ENCODE results near the gene GGT5. TPM values are rescaled to one million over a fixed set of nuclear protein-coding genes. Genes with fewer than 3 reads are reported as not detected.

GGT5 gene, protein sequence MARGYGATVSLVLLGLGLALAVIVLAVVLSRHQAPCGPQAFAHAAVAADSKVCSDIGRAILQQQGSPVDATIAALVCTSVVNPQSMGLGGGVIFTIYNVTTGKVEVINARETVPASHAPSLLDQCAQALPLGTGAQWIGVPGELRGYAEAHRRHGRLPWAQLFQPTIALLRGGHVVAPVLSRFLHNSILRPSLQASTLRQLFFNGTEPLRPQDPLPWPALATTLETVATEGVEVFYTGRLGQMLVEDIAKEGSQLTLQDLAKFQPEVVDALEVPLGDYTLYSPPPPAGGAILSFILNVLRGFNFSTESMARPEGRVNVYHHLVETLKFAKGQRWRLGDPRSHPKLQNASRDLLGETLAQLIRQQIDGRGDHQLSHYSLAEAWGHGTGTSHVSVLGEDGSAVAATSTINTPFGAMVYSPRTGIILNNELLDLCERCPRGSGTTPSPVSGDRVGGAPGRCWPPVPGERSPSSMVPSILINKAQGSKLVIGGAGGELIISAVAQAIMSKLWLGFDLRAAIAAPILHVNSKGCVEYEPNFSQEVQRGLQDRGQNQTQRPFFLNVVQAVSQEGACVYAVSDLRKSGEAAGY
- total RNA-seq, result 9.7 and 17.3 TPM in 2 replicates

GRCh38 chr22:24245030-24245431 lies at the start of gene GGT5:
Gene GGT5 (minus strand): TSS chr22:24245082. CDS start chr22:24244725, 357 bp downstream.

GRCh38 chr22:24270556-24271385 lies 25.9 kb upstream of the GGT5 start, which contains the start of gene SPECC1L:
Gene SPECC1L (plus strand): TSS chr22:24270831. CDS start chr22:24302232, 31,401 bp downstream.

DNA sequence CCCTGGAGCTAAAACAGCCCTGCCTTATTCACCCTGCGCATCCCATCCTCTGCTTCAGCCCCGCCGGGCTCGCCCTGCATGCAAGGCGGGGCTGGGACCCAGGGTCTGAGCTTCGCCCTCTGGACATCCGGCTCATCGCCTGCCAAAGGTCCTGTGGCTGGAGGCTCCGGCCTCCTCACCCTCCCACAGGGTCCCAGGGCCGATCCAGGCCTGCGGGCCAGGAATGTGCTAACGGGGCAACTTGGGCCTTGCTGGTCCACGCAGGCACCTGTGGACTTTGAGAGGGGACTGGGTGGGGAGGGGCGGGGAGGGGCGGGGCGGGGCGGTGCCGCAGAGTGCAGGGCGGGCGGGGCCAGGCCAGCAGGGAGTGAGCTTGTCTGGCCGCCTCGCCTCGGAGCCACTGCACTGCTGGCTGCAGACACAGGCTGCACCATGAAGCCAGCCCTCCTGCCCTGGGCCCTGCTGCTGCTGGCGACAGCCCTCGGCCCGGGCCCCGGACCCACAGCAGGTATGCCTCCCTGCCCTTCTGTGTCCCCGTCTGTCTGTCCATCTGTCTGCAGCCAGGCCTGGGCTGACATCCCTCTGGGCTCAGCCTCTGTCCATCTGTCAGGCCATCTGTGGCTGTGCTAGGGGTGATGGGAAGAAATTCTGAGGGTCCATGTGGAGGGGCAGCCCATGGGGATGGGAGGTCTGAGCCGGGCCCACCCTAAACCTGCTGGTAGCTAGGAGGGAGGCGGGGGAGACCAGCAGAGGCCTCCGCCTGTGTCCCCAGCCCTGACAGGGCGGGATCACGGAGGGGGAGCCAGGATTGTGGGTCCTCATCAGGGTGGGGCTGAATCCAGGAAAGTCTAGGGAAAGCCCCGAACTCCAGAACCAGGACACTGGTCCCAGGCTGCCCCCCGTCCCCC lies 63.5 kb downstream of the GGT5 start, which contains the start of gene SUSD2:
Gene SUSD2 (plus strand): TSS at position 400 of the 908 bp plus-strand sequence. CDS start 33 bp downstream, at position 433.

Other genes with a start within 250 kb of the GGT5 start
- gene GSTT4, start 239.6 kb downstream of the GGT5 start, total RNA-seq, result not detected in 2 replicates
- 40.4 and 41.8 TPM in 2 replicates for gene CABIN1, start 233.8 kb downstream of the GGT5 start, total RNA-seq
- 17.5 and 18.1 TPM in 2 replicates for gene SUSD2, start 63.6 kb downstream of the GGT5 start, total RNA-seq
- gene SPECC1L, start 25.7 kb upstream of the GGT5 start, total RNA-seq, result 38.3 and 40.2 TPM in 2 replicates
- gene ADORA2A, start 182.5 kb upstream of the GGT5 start, total RNA-seq, result 2.2 and 2.4 TPM in 2 replicates

Data from aortic smooth muscle cell (primary cell).